Stimulated activated CD8-positive, alpha-beta memory T cell treated with anti-CD3 and anti-CD28 coated beads, Interleukin-7, amount 100 ng/mL, for 24 hours (primary cell): ENCODE results near the gene SLC45A2.
"Not testable (repeated sequence)": the region's sequence is repeated elsewhere in the genome, so short reads cannot be mapped to it uniquely, and the experiment has no call there.

Source experiments
- DNase-seq: peaks from one replicate; pipeline ENCODE4 v3.0.0-alpha.2; 2020; ENCODE audit warnings: low read depth

The SLC45A2 gene

GRCh38 chr5:33921002-33921401 lies 63.5 kb downstream of the SLC45A2 start:
- DNase-seq, result no peak

- DNase-seq, result not testable (repeated sequence)
These were observed 69.6 kb downstream of the SLC45A2 start for GRCh38 chr5:33914844-33915243.

GRCh38 chr5:33906248-33906647 lies 78.2 kb downstream of the SLC45A2 start:
- not testable (repeated sequence) for DNase-seq

- DNase-seq, result no peak
These were observed 79.1 kb downstream of the SLC45A2 start for GRCh38 chr5:33905381-33905780.

GRCh38 chr5:33903118-33903517 lies 81.4 kb downstream of the SLC45A2 start:
- DNase-seq, result no peak

DNA sequence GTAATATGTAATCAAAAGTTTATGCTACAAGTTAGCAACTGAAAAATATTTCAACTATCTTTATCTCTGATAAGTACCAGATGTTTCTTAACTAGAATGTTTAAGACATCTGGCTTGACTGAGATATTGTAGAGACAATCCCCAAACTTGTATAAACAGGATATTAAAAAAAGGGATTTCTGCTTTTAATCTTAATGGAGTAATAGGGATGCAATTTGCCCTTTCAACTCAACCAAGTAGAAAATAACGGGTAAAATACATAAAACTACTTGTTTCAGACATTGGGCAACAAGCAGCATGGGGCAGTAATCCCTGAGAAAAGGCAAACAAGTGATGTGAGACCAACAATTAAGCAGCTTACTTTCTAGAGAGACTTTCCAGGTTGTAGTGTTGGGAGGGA lies 83.3 kb downstream of the SLC45A2 start:
- no peak for DNase-seq
